ENCODE results near the gene HGFAC. TPM values are rescaled to one million over a fixed set of nuclear protein-coding genes. Genes with fewer than 3 reads are reported as not detected.

The HGFAC gene
- total and polyA plus RNA-seq, 10 of the 15 experiments (the other 5 are each of a cell fraction or from before 2014, with no cell fraction given) = 0.38 TPM; not detected in 9

GRCh38 chr4:3406431-3406830 is 35.3 kb upstream of the HGFAC start:
- H3K4me2 ChIP-seq (ENCODE audit: control insufficient read depth, insufficient read depth) = no peak overlapping the region
- no peak overlapping the region for H3K9ac ChIP-seq (ENCODE audit: control insufficient read depth, insufficient read depth, low read length)
- intact Hi-C loops (cut with micrococcal nuclease; ENCODE audit: unreplicated experiment) (no loop called here), in situ Hi-C loops (cut with MboI) (no loop called here)
- no peak overlapping the region for H3K4me3 ChIP-seq
- no peaks in the 10 kb centered on the region for H3K36me3 ChIP-seq (ENCODE audit: control insufficient read depth in 2 of 2, insufficient read depth in 2 of 2, low read length in 1 of 2)
- POLR2A ChIA-PET = no interaction called here
- no peak for TF ChIP-seq SMAD1 (IDR thresholded peaks at IDR 0.05; ENCODE audit: low read depth, partially characterized antibody)
- no peak for TF ChIP-seq BRCA1 (IDR thresholded peaks at IDR 0.05; ENCODE audit: low read depth, low read length)
- no peak for TF ChIP-seq FOS (IDR thresholded peaks at IDR 0.05; ENCODE audit: borderline replicate concordance, extremely low read depth, insufficient read length)
- TF ChIP-seq SIX5 (IDR thresholded peaks at IDR 0.05; ENCODE audit: low read depth, low read length, severe bottlenecking) = no peak
- no peak for TF ChIP-seq CREB1 (IDR thresholded peaks at IDR 0.05; ENCODE audit: low read depth)
- TF ChIP-seq RB1 (IDR thresholded peaks at IDR 0.05; ENCODE audit: borderline replicate concordance) = no peak
- no peak for TF ChIP-seq SMAD5 (IDR thresholded peaks at IDR 0.05; ENCODE audit: low read depth)
- TF ChIP-seq SIN3A (IDR thresholded peaks at IDR 0.05; ENCODE audit: low read depth, low read length) = no peak
- TF ChIP-seq USF2 (IDR thresholded peaks at IDR 0.05; ENCODE audit: borderline replicate concordance, low read depth, low read length) = no peak
- TF ChIP-seq NBN (IDR thresholded peaks at IDR 0.05) = no peak
- TF ChIP-seq E2F8 (IDR thresholded peaks at IDR 0.05; ENCODE audit: low read depth, partially characterized antibody) = no peak
- no peak for TF ChIP-seq ZBED1 (IDR thresholded peaks at IDR 0.05; ENCODE audit: borderline replicate concordance)
- no peak for TF ChIP-seq NRF1 (conservative IDR thresholded peaks at IDR 0.05; ENCODE audit: low read depth, low read length)
- no peak for TF ChIP-seq EED (IDR thresholded peaks at IDR 0.05; ENCODE audit: low read depth)
- DNase-seq (ENCODE audit: low read depth, low spot score) (no peak), FAIRE-seq (no peak), ATAC-seq (no peak)
- H3K4me1 ChIP-seq (ENCODE audit: control insufficient read depth, insufficient read depth, low read length) = no peaks in the 10 kb centered on the region
- no peaks in the 10 kb centered on the region for H3K9me3 ChIP-seq (replicated peaks; ENCODE audit: control insufficient read depth, insufficient read depth, low read length)
- no peaks in the 10 kb centered on the region for H4K20me1 ChIP-seq (ENCODE audit: control insufficient read depth, insufficient read depth)
- RAD21 ChIA-PET (ENCODE audit: unreplicated experiment) = no interaction called here
- SMC1A ChIA-PET (ENCODE audit: uncharacterized antibody, unreplicated experiment) = no interaction called here
- CTCF ChIA-PET = no interaction called here
- H3K27ac ChIP-seq (ENCODE audit: control insufficient read depth, insufficient read depth) = no peak overlapping the region
- no peaks in the 10 kb centered on the region; a peak in 1 of 4 replicates for H3K27me3 ChIP-seq (replicated peaks in 1 of 2; ENCODE audit: control insufficient read depth in 2 of 2, insufficient read depth in 2 of 2, low read length in 1 of 2)
- WGBS (ENCODE audit: insufficient coverage, insufficient replicate concordance, low lambda C conversion rate, missing lambda C conversion rate) = 53% methylated on average over 9 of the region's 9 CpGs
- H2AFZ ChIP-seq (ENCODE audit: control insufficient read depth, low read depth, low read length) = no peak overlapping the region
- BruUV-seq (replicated peaks) = no TSS peak
- H3K79me2 ChIP-seq (ENCODE audit: control insufficient read depth, insufficient read depth, low read length) = no peaks in the 10 kb centered on the region

All from GM12878 (cell line).